Activated naive CD8-positive, alpha-beta T cell treated with anti-CD3 and anti-CD28 coated beads, Interleukin-2, amount 10 ng/mL, durations not matched to agents 7 days and 5 days (primary cell): Measurements from ENCODE around the gene NEK4. TPM values are rescaled to one million over a fixed set of nuclear protein-coding genes. Genes with fewer than 3 reads are reported as not detected.
A peak's percentile ranks its signal among the peaks of the same experiment; 100 is the strongest.

Experiments used
- ATAC-seq: fragments of 150-1000 bp; cut with Tn5 transposase; one replicate; pipeline ENCODE4 v1.10.0; 2021; ENCODE audit warnings: low read depth, moderate library complexity
- POLR2A ChIA-PET: fragments of 350-600 bp; sonication (Branson Sonifier 250); formaldehyde crosslinking; loops from one replicate; lab custom pipeline; 2021; ENCODE audit warnings: antibody characterized with exemption; lab: Charles Lee
- DNase-seq: peaks from one replicate; pipeline ENCODE4 v3.0.0; 2021
- H3K27ac Mint-ChIP-seq: one replicate; pipeline ENCODE4 v1.8.0; 2022; ENCODE audit warnings: mild to moderate bottlenecking, mixed read lengths
- H3K27me3 Mint-ChIP-seq: one replicate; pipeline ENCODE4 v1.8.0; 2022; ENCODE audit warnings: mild to moderate bottlenecking, moderate library complexity, mixed read lengths
- H3K36me3 Mint-ChIP-seq: one replicate; pipeline ENCODE4 v1.8.0; 2021; ENCODE audit warnings: mild to moderate bottlenecking, mixed read lengths
- H3K4me1 Mint-ChIP-seq: one replicate; pipeline ENCODE4 v1.8.0; 2021; ENCODE audit warnings: mixed read lengths
- H3K4me3 Mint-ChIP-seq: one replicate; pipeline ENCODE4 v1.8.0; 2022; ENCODE audit warnings: mild to moderate bottlenecking, moderate library complexity, mixed read lengths
- H3K9me3 Mint-ChIP-seq: one replicate; pipeline ENCODE4 v1.8.0; 2021; ENCODE audit warnings: mixed read lengths
- total RNA-seq, 2 experiments: library from RNA; stranded (reverse); gene quantifications; one replicate each; pipeline ENCODE4 v1.2.3, GENCODE V29; 2021

Gene NEK4
- total RNA-seq, 2 experiments from 2014 or later = 22.4 to 25.1 TPM

DNA sequence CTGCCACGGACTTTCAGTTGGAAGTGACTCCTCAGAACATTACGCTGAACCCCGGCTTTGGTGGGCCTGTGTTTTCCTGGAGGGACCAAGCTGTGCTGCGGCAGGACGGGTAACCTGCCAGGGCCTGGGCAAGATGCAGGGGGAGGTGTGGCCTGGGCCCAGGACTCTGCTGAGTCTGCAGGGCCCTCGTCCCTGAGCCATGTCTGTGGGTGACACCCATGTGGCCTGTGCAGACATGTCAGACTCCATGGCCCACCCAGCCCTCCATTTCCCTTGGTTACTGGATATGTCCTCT is 19.0 kb upstream of the NEK4 start:
- no peaks in the 10 kb centered on the region for H3K36me3 Mint-ChIP-seq
- POLR2A ChIA-PET = no interaction called here

DNA sequence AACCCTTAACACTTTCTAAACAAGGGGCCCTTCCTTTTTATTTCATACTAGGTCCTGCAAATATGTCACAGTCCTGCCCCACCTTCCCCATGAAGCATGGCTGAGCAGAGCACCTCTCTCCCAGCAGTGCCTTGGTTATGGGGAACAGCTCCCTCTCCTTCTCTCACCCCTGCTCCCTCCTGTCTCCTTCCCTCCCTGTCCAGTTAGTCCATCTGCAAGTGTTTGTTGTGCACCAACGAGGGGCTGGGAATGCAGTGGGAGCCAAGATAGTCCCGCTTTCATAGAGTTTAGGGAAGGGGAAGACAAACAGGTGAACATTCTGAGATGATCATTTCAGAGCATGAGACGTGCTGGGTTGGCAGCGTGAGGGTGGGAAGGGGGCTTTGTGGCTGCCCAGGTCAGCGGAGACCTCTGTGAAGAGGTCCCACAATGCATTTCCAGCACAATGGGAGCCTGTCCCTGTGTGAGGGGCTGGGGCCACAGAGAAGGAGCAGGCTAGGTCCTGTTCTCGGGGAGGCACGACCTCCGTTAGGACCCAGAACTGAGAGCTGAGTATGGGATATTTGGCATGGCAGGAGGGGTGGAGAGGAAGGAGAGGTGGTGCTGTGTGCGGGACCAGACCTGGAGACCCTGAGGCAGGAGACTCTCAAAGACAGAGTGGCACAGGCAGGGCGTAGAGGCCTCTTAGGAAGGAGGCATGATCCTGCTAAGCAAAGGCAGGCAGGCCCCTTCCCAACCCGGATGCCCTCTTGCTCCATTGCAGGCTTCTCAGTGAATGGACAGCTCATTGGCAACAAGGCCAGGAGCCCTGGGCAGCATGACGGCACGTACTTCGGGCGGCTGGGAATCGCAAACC is 18.4 kb upstream of the NEK4 start:
- DNase-seq (no peak), ATAC-seq (no peak)
- Mint-ChIP-seq H3K27ac (no peak overlapping the region), H3K9me3 (no peaks in the 10 kb centered on the region), H3K4me3 (no peak overlapping the region), H3K4me1 (no peaks in the 10 kb centered on the region), H3K27me3 (peaks cover 2% of the 10 kb centered on the region), H3K36me3 (no peaks in the 10 kb centered on the region)
- POLR2A ChIA-PET = no interaction called here

More for the DNA sequence above, 19.0 kb upstream of the NEK4 start:
- DNase-seq (no peak), ATAC-seq (no peak)
- Mint-ChIP-seq H3K4me1 (no peaks in the 10 kb centered on the region), H3K9me3 (no peaks in the 10 kb centered on the region), H3K27ac (no peak overlapping the region), H3K4me3 (no peak overlapping the region), H3K27me3 (peaks cover 2% of the 10 kb centered on the region)

DNA sequence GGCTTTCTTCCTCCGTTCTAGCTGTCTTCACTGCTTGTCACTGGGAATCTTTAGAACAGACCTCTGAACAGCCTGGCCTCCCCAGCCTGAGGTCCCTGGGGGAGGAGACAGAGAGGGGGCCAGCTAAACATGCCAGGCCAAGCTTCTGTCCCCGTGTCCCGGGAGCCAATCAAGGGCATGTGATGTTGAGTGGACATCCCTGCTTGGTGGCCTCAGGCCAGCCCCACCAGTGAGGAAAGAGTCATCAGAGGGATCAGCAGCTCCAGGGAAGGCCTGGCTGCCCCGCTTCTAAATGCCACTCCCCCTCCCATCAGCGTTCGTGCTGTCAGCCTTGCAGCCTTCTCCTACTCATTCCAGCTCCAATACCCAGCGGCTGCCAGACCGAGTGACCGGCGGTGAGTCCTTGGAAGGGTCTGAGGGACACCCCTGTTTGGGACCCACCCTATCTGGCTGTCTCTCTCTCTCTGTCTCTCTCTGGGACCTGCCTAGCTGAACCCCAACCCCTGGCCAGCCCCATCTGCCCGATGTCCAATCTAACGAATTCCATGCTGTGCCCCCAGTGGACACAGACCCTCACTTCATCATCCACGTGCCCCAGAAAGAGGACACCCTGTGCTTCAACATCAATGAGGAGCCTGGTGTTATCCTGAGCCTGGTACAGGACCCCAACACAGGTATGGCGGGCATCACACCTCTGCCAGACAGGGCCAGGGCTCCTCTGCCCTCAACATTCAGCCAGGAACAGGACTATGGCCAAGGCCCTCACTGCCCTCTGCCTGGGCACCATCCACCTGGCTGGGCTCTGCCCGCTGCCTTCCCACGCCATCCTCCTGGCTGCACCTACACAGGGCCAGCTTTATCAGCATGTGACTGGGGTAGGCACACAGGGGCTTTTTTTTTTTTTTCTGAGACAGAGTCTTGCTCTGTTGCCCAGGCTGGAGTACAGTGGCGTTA is 17.2 kb upstream of the NEK4 start:
- no peaks in the 10 kb centered on the region for H3K4me1 Mint-ChIP-seq
- no peak for ATAC-seq
- POLR2A ChIA-PET = no interaction called here
- no peak overlapping the region for H3K4me3 Mint-ChIP-seq
- peaks cover 2% of the 10 kb centered on the region for H3K27me3 Mint-ChIP-seq
- no peak for DNase-seq
- H3K36me3 Mint-ChIP-seq = no peaks in the 10 kb centered on the region
- no peaks in the 10 kb centered on the region for H3K9me3 Mint-ChIP-seq
- peak overlapping the region; percentile 38 for H3K27ac Mint-ChIP-seq

DNA sequence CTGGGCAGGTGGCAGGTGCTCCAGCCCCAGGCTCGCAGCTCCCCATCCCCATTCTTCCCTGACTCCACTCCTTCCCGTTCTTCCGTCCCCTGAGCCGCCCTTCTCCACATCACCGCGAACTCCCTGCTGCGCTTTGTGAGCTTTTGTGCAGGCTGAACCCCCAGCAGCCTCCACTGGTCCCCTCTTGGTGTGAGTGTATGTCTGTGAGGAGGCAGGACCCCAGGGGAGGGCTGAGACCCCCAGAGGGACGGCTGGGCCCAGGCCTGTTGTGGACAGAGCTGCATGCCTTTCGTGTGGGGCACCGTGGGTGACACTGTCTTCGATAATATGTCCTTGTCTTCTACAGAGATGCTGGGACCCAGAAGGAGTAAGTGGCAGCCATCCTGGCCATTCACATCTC is 16.5 kb upstream of the NEK4 start:
- Mint-ChIP-seq H3K27me3 (peaks cover 2% of the 10 kb centered on the region), H3K4me1 (no peaks in the 10 kb centered on the region), H3K27ac (no peak overlapping the region), H3K36me3 (no peaks in the 10 kb centered on the region), H3K9me3 (no peaks in the 10 kb centered on the region), H3K4me3 (no peak overlapping the region)
- DNase-seq (no peak), ATAC-seq (no peak)
- POLR2A ChIA-PET = no interaction called here

DNA sequence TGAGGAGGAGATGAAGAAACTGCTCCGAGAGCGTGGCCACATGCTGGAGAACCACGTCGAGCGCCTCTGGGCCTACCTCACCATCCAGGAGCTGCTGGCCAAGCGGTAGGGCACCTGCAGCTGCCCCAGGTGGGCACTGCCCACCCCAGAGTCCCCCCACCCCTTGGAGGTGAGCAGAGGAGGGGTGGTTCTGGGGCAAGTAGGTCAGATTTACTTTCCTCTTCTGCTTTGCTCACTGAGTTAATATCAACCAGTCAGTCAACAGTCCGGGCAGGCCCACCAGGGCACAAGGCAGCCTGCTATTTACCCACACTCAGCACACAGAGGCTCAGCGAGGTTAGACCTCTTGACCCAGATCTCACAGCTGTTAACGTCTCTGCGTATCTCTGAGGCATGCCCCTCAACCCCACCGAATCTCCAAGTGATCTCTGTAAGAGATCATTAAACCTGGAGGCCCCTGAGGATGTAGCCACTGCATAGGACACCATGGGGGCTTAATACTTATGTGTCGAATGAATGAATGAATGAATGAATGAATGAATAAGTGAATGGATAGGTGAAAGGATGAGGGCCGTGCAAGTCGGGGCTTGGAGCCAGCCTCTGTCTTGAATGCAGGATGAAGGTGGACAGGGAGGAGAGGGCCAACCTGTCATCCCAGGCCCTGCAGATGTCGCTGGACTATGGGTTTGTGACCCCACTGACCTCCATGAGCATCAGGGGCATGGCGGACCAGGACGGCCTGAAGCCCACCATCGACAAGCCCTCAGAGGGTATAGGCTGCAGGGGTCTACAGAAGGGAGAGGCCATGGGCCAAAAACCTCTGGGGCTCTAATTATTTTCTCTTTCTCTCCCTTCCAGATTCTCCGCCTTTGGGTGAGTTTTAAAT is 15.8 kb upstream of the NEK4 start:
- Mint-ChIP-seq H3K4me3 (no peak overlapping the region), H3K27ac (no peak overlapping the region), H3K4me1 (no peaks in the 10 kb centered on the region), H3K27me3 (peaks cover 5% of the 10 kb centered on the region), H3K36me3 (no peaks in the 10 kb centered on the region), H3K9me3 (no peaks in the 10 kb centered on the region)
- ATAC-seq (no peak), DNase-seq (no peak)
- POLR2A ChIA-PET = no interaction called here

DNA sequence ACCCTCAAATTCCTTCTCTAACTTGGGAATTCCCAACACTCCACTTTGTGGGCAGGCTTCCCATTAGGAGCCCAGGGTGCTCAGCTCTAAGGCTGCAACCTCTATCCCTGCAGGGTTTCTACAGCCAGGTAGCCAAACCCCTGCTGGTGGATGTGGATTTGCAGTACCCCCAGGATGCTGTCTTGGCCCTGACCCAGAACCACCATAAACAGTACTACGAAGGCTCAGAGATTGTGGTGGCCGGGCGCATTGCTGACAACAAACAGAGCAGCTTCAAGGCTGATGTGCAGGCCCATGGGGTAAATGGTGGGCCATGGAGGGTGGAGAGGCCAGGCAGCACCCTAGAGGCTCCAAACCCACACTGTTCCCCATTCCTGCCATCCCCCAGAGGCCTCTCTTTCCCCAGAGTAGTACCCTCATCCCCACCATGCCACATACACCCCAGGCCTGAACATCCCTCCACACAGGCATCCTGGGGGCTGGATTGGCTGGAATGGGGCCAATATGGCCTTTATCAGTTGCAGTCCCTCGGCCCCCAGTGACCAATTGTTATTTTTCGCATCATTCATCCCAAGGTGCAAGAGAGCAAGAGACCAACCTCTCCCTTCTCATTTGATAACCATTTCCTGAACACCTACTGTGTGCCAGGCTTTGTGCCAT is 14.3 kb upstream of the NEK4 start:
- DNase-seq (peak; percentile 12), ATAC-seq (no peak)
- Mint-ChIP-seq H3K4me1 (no peaks in the 10 kb centered on the region), H3K9me3 (no peaks in the 10 kb centered on the region), H3K36me3 (no peaks in the 10 kb centered on the region), H3K27me3 (peaks cover 10% of the 10 kb centered on the region), H3K27ac (no peak overlapping the region), H3K4me3 (no peak overlapping the region)
- POLR2A ChIA-PET = no interaction called here

DNA sequence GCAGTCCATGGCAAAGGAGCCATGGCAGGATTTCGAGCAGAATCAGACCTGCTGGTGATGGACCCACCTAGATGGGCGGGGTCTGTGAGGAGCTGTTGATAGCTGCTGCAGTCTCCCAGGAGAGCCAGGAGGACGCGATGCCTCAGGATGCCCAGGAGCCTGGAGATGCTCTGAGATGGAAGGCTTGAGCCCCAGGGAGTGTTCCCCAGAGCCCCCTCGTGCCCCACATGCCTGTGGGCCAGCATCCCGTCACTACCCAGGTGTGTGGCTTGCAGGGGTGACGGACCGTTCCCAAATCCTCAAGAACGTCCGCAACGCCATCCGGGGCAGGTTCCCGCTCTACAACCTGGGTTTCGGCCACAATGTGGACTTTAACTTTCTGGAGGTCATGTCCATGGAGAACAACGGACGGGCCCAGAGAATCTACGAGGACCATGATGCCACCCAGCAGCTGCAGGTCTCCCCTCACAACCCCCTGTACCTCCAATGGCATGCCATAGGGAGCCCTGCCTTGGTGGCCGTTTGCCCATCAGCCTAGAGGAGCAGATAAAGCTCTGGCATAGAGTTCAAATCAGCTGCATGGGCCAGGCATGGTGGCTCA is 13.4 kb upstream of the NEK4 start:
- Mint-ChIP-seq H3K4me3 (no peak overlapping the region), H3K4me1 (no peaks in the 10 kb centered on the region), H3K27ac (no peak overlapping the region), H3K9me3 (no peaks in the 10 kb centered on the region), H3K27me3 (peaks cover 12% of the 10 kb centered on the region), H3K36me3 (no peaks in the 10 kb centered on the region)
- peak; percentile 18 for DNase-seq
- ATAC-seq = no peak
- POLR2A ChIA-PET = no interaction called here

DNA sequence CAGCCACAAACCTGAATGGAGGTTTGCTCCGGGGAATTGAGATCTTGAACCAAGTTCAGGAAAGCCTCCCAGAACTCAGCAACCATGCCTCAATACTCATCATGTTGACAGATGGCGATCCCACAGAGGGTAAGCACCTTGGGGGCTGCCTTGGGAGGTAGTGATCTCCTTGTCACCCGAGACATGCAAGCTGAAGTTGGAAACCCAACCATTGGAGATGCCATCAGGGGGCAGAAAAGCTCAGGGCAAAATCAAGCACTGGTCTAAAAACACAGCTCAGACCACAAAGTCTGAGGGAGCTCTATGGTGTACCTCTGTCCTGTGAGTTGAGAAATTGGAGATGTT is 12.4 kb upstream of the NEK4 start:
- no peak overlapping the region for H3K27ac Mint-ChIP-seq
- H3K27me3 Mint-ChIP-seq = peaks cover 13% of the 10 kb centered on the region
- ATAC-seq (no peak), DNase-seq (peak; percentile 21)
- no peaks in the 10 kb centered on the region for H3K9me3 Mint-ChIP-seq
- H3K4me1 Mint-ChIP-seq = peaks cover 1% of the 10 kb centered on the region
- POLR2A ChIA-PET = no interaction called here
- no peak overlapping the region for H3K4me3 Mint-ChIP-seq
- no peaks in the 10 kb centered on the region for H3K36me3 Mint-ChIP-seq

DNA sequence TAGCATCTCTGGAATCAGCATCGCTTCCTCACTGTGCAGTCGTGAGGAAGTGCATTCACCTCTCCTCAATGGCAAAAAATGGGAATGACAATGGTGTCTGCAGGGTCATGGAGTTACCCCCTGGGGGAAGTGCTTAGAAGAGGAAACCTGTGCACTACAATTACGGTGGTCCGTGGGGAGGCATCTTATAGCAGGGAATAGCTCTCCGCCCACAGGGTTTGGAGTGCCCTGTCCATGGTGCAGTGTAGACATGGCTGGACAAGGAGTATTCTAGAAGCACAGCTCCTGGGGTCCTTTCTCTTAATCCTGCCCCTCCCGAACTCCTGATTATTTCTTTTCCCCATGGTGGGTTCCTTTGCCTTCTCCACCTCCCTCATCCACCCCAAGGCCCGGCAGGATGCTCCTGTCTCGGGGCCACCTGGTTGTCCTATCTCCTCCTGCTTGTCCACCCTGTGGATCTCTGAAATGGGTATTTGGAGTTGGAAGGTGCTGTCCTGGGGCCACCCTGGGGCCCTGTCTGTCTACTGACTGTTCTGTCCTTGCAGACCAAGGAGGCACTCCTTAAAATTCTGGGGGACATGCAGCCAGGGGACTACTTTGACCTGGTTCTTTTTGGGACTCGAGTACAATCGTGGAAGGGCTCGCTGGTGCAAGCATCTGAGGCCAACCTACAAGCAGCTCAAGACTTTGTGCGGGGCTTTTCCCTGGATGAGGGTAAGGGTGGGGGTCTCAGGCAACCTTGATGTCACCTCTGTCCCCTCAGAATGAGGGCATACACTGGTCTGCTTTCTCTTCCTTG is 11.9 kb upstream of the NEK4 start:
- DNase-seq (no peak), ATAC-seq (no peak)
- POLR2A ChIA-PET = interaction anchor here (0.6 kb wide), 1 partner anchor 91 kb away, joined by 5 read pairs; no protein-coding TSS in a partner anchor
- no peak overlapping the region for H3K4me3 Mint-ChIP-seq
- no peaks in the 10 kb centered on the region for H3K9me3 Mint-ChIP-seq
- H3K27me3 Mint-ChIP-seq = peaks cover 13% of the 10 kb centered on the region
- no peaks in the 10 kb centered on the region for H3K36me3 Mint-ChIP-seq
- peaks cover 3% of the 10 kb centered on the region for H3K4me1 Mint-ChIP-seq
- H3K27ac Mint-ChIP-seq = no peak overlapping the region

DNA sequence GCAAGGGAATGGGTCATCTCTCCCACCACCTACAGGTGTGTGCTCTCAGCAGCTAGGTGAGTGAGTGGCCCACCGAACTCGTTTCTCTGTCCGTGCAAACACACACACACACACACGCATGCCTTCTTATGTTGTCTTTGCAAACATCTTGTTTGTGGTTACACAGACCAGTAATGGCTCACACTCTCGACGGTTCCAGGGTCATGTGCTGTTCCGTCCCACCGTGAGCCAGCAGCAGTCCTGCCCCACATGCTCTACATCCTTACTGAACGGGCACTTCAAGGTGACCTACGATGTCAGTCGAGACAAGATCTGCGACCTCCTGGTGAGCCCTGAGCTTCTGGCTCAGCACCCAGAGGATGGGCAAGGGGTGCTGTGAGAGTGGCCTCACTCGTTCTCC is 11.0 kb upstream of the NEK4 start:
- H3K36me3 Mint-ChIP-seq = no peaks in the 10 kb centered on the region
- H3K4me1 Mint-ChIP-seq = peaks cover 3% of the 10 kb centered on the region
- POLR2A ChIA-PET = no interaction called here
- peak; percentile 18 for DNase-seq
- H3K4me3 Mint-ChIP-seq = no peak overlapping the region
- ATAC-seq = no peak
- peaks cover 13% of the 10 kb centered on the region for H3K27me3 Mint-ChIP-seq
- no peaks in the 10 kb centered on the region for H3K9me3 Mint-ChIP-seq
- H3K27ac Mint-ChIP-seq = no peak overlapping the region

DNA sequence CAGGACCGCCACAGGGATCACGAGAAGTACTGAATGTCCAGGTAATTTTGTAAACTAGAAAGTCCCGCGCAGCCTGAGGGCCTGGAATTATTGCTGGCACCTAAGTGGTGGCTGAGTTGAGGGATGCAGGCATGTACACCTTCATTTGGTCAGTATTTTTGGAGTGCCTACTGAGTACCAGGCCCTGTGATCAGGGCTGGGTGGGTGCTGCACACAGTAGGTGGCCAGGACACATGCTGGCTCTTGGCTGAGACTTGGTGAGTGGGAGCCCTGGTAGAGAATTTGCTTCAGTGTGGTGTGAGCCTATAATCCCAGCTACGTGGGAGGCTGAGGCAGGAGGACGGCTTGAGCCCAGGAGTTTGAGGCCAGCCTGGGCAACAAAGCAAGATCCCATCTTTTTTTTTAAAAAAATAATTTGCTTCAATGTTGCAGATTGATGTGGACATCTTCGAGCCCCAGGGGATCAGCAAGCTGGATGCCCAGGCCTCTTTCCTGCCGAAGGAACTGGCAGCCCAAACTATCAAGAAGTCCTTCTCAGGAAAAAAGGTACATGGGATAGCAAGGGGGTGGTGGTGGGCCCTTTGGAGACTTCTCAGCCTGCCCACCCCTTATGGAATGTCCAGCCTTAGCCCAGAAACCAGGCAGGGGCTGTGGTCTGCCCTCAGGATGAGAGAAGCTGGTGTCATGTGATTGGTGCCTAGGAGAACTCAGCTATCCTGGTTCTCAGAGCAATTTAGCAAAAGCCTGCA is 9.3 kb upstream of the NEK4 start:
- H3K4me3 Mint-ChIP-seq = no peak overlapping the region
- no peak overlapping the region for H3K27ac Mint-ChIP-seq
- H3K9me3 Mint-ChIP-seq = no peaks in the 10 kb centered on the region
- H3K4me1 Mint-ChIP-seq = peaks cover 3% of the 10 kb centered on the region
- no peaks in the 10 kb centered on the region for H3K36me3 Mint-ChIP-seq
- POLR2A ChIA-PET = interaction anchor here (1.0 kb wide), 1 partner anchor 9 kb away, joined by 4 read pairs; the partner anchor contains the start of gene NEK4
- DNase-seq = peak; percentile 17
- no peak for ATAC-seq
- peaks cover 11% of the 10 kb centered on the region for H3K27me3 Mint-ChIP-seq
